K562 (cell line): Measurements from ENCODE around the gene DAPP1. TPM values are rescaled to one million over a fixed set of nuclear protein-coding genes. Genes with fewer than 3 reads are reported as not detected.

Experiments used
- BCOR ChIP-seq: fragments of 450-650 bp; IDR thresholded peaks from 2 replicates; pipeline ENCODE4 v1.6.1; 2016
- FOXA1 ChIP-seq: fragments of 450-650 bp; IDR thresholded peaks from 2 replicates; pipeline ENCODE4 v1.6.1; 2016; ENCODE audit warnings: mild to moderate bottlenecking, borderline replicate concordance
- FOXO4 ChIP-seq: fragments of 450-650 bp; formaldehyde crosslinking; IDR thresholded peaks from 2 replicates; pipeline ENCODE4 v1.4.0; 2020; ENCODE audit warnings: mild to moderate bottlenecking, moderate library complexity
- FOXP1 ChIP-seq: sonication (generic); formaldehyde crosslinking; IDR thresholded peaks from 2 replicates; pipeline ENCODE4 v1.8.0; 2022; ENCODE audit warnings: mild to moderate bottlenecking, missing genetic modification reagents
- HDAC1 ChIP-seq, 2 experiments: fragments of 450-650 bp; IDR thresholded peaks; 2 replicates each; pipeline ENCODE4 v1.6.1; 2016 to 2017; ENCODE audit warnings: inconsistent platforms in 1 of 2, mild to moderate bottlenecking in 1 of 2, moderate library complexity in 1 of 2
- NFE2L1 ChIP-seq: fragments of 450-650 bp; IDR thresholded peaks from 2 replicates; pipeline ENCODE4 v1.6.1; 2016; ENCODE audit warnings: missing genetic modification characterization, low read depth, mild to moderate bottlenecking, missing compliant biosample characterization, moderate library complexity, borderline replicate concordance
- OTX1 ChIP-seq: fragments of 450-650 bp; formaldehyde crosslinking; IDR thresholded peaks from 2 replicates; pipeline ENCODE4 v1.4.0; 2022; ENCODE audit warnings: mild to moderate bottlenecking
- PYGO2 ChIP-seq: fragments of 450-650 bp; IDR thresholded peaks from 2 replicates; pipeline ENCODE4 v1.6.1; 2016; ENCODE audit warnings: mild to moderate bottlenecking, missing genetic modification characterization, moderate library complexity, missing compliant biosample characterization
- RBBP5 ChIP-seq: fragments of 200-600 bp; sonication (generic); IDR thresholded peaks from 2 replicates; pipeline ENCODE4 v1.6.1; 2012; ENCODE audit warnings: borderline replicate concordance, mild to moderate bottlenecking, low read length, control low read depth, inconsistent platforms; ENCODE audit not compliant: insufficient read depth, poor library complexity, severe bottlenecking
- RCOR1 ChIP-seq, 2 experiments: IDR thresholded peaks; 2 replicates each; pipeline ENCODE4 v1.6.1; 2012; ENCODE audit warnings: low read depth in 2 of 2, low read length in 2 of 2, borderline replicate concordance in 1 of 2, improper control_type of control experiment in 1 of 2
- SAFB ChIP-seq: fragments of 200-400 bp; formaldehyde crosslinking; IDR thresholded peaks from 2 replicates; pipeline ENCODE4 v1.6.1; 2017; ENCODE audit warnings: low read depth, low read length, borderline replicate concordance
- SIN3A ChIP-seq, 2 experiments: fragments of 150-350 bp in 1 of 2; IDR thresholded peaks; 2 replicates each; pipeline ENCODE4 v1.6.1; 2011 to 2016; ENCODE audit warnings: borderline replicate concordance in 2 of 2, low read depth in 2 of 2, low read length in 2 of 2, mild to moderate bottlenecking in 2 of 2, moderate library complexity in 2 of 2; ENCODE audit not compliant: control insufficient read depth in 1 of 2
- TEAD1 ChIP-seq, 2 experiments: fragments of 450-650 bp in 1 of 2; sonication (generic) in 1 of 2; formaldehyde crosslinking; IDR thresholded peaks; 2 replicates each; pipeline versions ENCODE4 v1.4.0 to v1.8.0; 2020 to 2022; ENCODE audit warnings: mild to moderate bottlenecking in 2 of 2, missing genetic modification reagents in 1 of 2
- ZBTB49 ChIP-seq: sonication (generic); formaldehyde crosslinking; IDR thresholded peaks from 2 replicates; pipeline ENCODE4 v1.8.0; 2022; ENCODE audit warnings: missing genetic modification reagents, mild to moderate bottlenecking, borderline replicate concordance
- ZBTB7A ChIP-seq: IDR thresholded peaks from 2 replicates; pipeline ENCODE4 v1.6.1; 2011; ENCODE audit warnings: low read depth, mild to moderate bottlenecking, low read length, moderate library complexity, borderline replicate concordance; ENCODE audit not compliant: control insufficient read depth
- ZC3H8 ChIP-seq: fragments of 450-650 bp; IDR thresholded peaks from 2 replicates; pipeline ENCODE4 v1.6.1; 2017
- ZNF324 ChIP-seq: fragments of 250-450 bp; sonication (Bioruptor Pico); IDR thresholded peaks from 2 replicates; pipeline ENCODE4 v1.4.0; 2020; ENCODE audit warnings: mild to moderate bottlenecking
- ZNF668 ChIP-seq: fragments of 250-450 bp; sonication (Bioruptor Pico); IDR thresholded peaks from 2 replicates; pipeline ENCODE4 v1.8.0; 2022; ENCODE audit warnings: mild to moderate bottlenecking, inconsistent platforms
- polyA plus RNA-seq, 8 experiments: library from polyadenylated mRNA; depleted of rRNA in 4 of 8; stranded (reverse) in 5 of 8; unstranded in 3 of 8; fragments of >200 nt; fragmentation: Nextera tagmentation in 2 of 8; fragmentation: Illumina TruSeq in 1 of 8; extraction: Ambion mirVana in 2 of 8; extraction: Trizol in 1 of 8; gene quantifications; 2 replicates each; pipeline versions ENCODE4 v1.2.1 to v1.2.3, GENCODE V29; 2011 to 2014; ENCODE audit warnings: inconsistent platforms in 1 of 8, missing spikeins in 1 of 8
- total RNA-seq, 7 experiments: library from RNA; depleted of rRNA in 6 of 7; stranded (reverse); fragments of >200 nt in 6 of 7; fragmentation: Illumina TruSeq in 2 of 7; extraction: Trizol in 2 of 7; gene quantifications; 2 replicates each; pipeline versions ENCODE4 v1.2.1 to v1.2.3, GENCODE V29; 2011 to 2021; ENCODE audit warnings: low replicate concordance in 1 of 7
- TF ChIP-seq, protein P1 (sequence below): fragments of 250-450 bp; sonication (Bioruptor Pico); IDR thresholded peaks from 2 replicates; pipeline ENCODE4 v1.8.0; 2022; ENCODE audit warnings: moderate library complexity, mild to moderate bottlenecking, inconsistent platforms
- TF ChIP-seq, protein P2 (sequence below), 2 experiments: fragments of 450-650 bp in 1 of 2; sonication (generic) in 1 of 2; formaldehyde crosslinking in 1 of 2; IDR thresholded peaks in 1 of 2; conservative IDR thresholded peaks in 1 of 2; 2 replicates each; pipeline versions ENCODE4 v1.6.1 to v1.8.1; 2016 to 2023; ENCODE audit warnings: mild to moderate bottlenecking in 2 of 2, moderate library complexity in 2 of 2, inconsistent platforms in 1 of 2, missing genetic modification reagents in 1 of 2

The DAPP1 gene
- total and polyA plus RNA-seq, 9 of the 15 experiments (the other 6 are each of a cell fraction or from before 2014, with no cell fraction given) = 1.9 to 7.2 (median 3.6) TPM

DNA sequence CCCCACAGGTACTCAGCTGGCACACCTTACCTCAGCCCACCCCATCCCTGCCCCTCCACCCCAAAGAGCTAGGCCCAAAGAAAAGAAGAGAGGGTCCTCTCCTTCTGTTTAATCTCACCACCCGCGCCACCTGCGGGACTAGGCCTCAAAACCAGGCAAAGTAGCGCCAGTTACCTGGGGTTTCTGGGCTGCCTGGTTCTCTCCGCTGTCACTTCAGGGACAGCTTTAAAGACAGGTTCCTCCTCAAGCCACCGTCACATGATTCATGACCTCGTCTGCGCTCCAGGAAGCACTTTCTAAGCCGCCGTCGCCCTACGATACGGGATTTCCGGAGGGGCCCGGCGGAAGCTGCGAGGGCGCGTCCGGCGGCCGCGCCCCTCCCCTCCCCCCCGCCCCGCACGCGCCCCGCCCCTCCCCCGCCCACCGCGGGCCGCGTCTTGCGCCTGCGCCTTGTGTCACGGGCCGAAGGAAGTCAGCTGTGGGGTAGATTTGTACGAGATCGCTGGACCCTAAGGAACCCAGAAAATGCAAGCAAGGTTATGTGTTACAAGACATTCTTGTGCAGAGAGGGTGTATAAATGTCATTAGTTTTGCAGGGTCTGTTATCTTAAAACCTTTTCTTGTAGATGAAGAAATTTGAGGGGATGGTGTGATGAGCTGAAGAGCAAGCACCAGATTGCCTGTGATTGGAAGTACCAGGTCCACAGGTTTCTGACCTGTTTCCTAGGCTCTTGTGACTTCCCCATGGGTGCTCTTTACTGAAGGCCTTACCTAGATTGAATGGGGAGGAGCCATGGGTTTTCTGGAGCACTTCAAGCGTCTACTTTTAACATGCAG, 77.8 kb downstream of the DAPP1 start, which contains the start of gene LAMTOR3 (continued):
- TF ChIP-seq FOXO4 (CRISPR knock-in tag) (no peak), FOXA1 (no peak), RBBP5 (peak; percentile 25), ZBTB49 (CRISPR knock-in tag) (no peak), ZC3H8 (no peak), SAFB (no peak), OTX1 (CRISPR knock-in tag) (no peak), SIN3A (IDR thresholded peaks at IDR 0.05; ENCODE audit: borderline replicate concordance in 2 of 2, control insufficient read depth in 1 of 2, low read depth in 2 of 2, low read length in 2 of 2) (peak in 1 of 2 experiments; percentile 90; a peak in 2 of 4 replicates), ZNF324 (no peak), RCOR1 (IDR thresholded peaks at IDR 0.05; ENCODE audit: borderline replicate concordance in 1 of 2, low read depth in 2 of 2, low read length in 2 of 2) (no peak; a peak in 1 of 4 replicates), PYGO2 (tag) (no peak), BCOR (no peak), ZBTB7A (peak; percentile 49; the same call in 1 of the 2 replicates), ZNF668 (CRISPR knock-in tag) (no peak), HDAC1 (IDR thresholded peaks at IDR 0.05) (peak in 1 of 2 experiments; percentile 92; a peak in 3 of 4 replicates), NFE2L1 (tag) (no peak), FOXP1 (CRISPR knock-in tag) (no peak), TEAD1 (CRISPR knock-in tag; IDR thresholded peaks at IDR 0.05) (0 out of 4 replicates have a peak, but pooled peaks of 1 of the 2 experiments have one; percentile 36)
- TF ChIP-seq, protein P1, sequence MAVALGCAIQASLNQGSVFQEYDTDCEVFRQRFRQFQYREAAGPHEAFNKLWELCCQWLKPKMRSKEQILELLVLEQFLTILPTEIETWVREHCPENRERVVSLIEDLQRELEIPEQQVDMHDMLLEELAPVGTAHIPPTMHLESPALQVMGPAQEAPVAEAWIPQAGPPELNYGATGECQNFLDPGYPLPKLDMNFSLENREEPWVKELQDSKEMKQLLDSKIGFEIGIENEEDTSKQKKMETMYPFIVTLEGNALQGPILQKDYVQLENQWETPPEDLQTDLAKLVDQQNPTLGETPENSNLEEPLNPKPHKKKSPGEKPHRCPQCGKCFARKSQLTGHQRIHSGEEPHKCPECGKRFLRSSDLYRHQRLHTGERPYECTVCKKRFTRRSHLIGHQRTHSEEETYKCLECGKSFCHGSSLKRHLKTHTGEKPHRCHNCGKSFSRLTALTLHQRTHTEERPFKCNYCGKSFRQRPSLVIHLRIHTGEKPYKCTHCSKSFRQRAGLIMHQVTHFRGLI = no peak
- TF ChIP-seq, protein P2, sequence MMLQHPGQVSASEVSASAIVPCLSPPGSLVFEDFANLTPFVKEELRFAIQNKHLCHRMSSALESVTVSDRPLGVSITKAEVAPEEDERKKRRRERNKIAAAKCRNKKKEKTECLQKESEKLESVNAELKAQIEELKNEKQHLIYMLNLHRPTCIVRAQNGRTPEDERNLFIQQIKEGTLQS (IDR thresholded peaks at IDR 0.05) = no peak
- TF ChIP-seq, protein P2 (CRISPR knock-in tag; conservative IDR thresholded peaks at IDR 0.05) = no peak
